ENCODE data around the gene TLE4.

The TLE4 gene

GRCh38 chr9:79572032-79572607 lies 355 bp downstream of the TLE4 start:
- no peak for DNase-seq (ENCODE audit: low spot score)

GRCh38 chr9:79572608-79573411 lies 1.0 kb downstream of the TLE4 start:
- DNase-seq (ENCODE audit: low spot score) = no peak

GRCh38 chr9:79573412-79573923 lies 1.7 kb downstream of the TLE4 start:
- DNase-seq (ENCODE audit: low spot score) = no peak

GRCh38 chr9:79574136-79574535 lies 2.4 kb downstream of the TLE4 start:
- DNase-seq (ENCODE audit: low spot score) = no peak

GRCh38 chr9:79574781-79575180 lies 3.0 kb downstream of the TLE4 start:
- no peak for DNase-seq (ENCODE audit: low spot score)

GRCh38 chr9:79575547-79575946 lies 3.8 kb downstream of the TLE4 start:
- DNase-seq (ENCODE audit: low spot score) = no peak

- no peak for DNase-seq (ENCODE audit: low spot score)
Observed at GRCh38 chr9:79577969-79578723, 6.4 kb downstream of the TLE4 start.

- DNase-seq (ENCODE audit: low spot score) = no peak
Observed at GRCh38 chr9:79578891-79579290, 7.1 kb downstream of the TLE4 start.

GRCh38 chr9:79579624-79580023 lies 7.9 kb downstream of the TLE4 start:
- DNase-seq (ENCODE audit: low spot score) = no peak

- no peak for DNase-seq (ENCODE audit: low spot score)
Observed at GRCh38 chr9:79580055-79580454, 8.3 kb downstream of the TLE4 start.

GRCh38 chr9:79581388-79581787 lies 9.6 kb downstream of the TLE4 start:
- no peak for DNase-seq (ENCODE audit: low spot score)

GRCh38 chr9:79581794-79582193 lies 10.0 kb downstream of the TLE4 start:
- DNase-seq (ENCODE audit: low spot score) = no peak

GRCh38 chr9:79583952-79584654 lies 12.3 kb downstream of the TLE4 start:
- peak; percentile 71 for DNase-seq (ENCODE audit: low spot score)

GRCh38 chr9:79584655-79584982 lies 12.9 kb downstream of the TLE4 start:
- DNase-seq (ENCODE audit: low spot score) = no peak

- no peak for DNase-seq (ENCODE audit: low spot score)
Observed at GRCh38 chr9:79588488-79589223, 16.9 kb downstream of the TLE4 start.

GRCh38 chr9:79591458-79591857 lies 19.7 kb downstream of the TLE4 start:
- no peak for DNase-seq (ENCODE audit: low spot score)

- DNase-seq (ENCODE audit: low spot score) = peak; percentile 70
Observed at GRCh38 chr9:79592726-79593493, 21.1 kb downstream of the TLE4 start.

GRCh38 chr9:79598562-79599345 lies 27.0 kb downstream of the TLE4 start:
- DNase-seq (ENCODE audit: low spot score) = no peak

- peak; percentile 65 for DNase-seq (ENCODE audit: low spot score)
Observed at GRCh38 chr9:79600466-79600865, 28.7 kb downstream of the TLE4 start.

Data from pons (tissue), 1 donor.